HPDE6-E6E7 (cell line): ENCODE results near the gene C1orf105.

ENCODE experiments used
- DNase-seq: peaks from one replicate; pipeline ENCODE4 v3.0.0; 2011; ENCODE audit warnings: missing footprints; ENCODE audit errors: extremely low spot score

Gene C1orf105

GRCh38 chr1:172457479-172458130 is 37.1 kb downstream of the C1orf105 start:
- no peak for DNase-seq

DNA sequence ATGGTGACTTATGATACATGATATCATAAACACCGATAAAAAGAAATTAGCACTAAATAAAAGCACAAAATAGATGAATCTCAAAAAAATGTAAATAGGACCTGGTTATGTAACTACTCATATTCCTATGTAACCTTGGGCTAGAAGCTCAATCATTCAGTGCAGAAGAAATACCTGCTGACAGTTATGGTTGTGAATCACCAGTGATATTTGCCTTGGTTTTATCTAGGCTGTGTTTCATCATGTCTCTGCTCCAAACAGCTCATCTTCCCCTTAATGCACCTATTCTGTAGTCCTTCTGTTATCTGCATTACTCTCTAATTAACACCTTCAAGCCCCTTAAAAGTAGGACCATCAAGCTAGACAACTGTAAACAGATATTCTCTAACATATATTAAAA is 39.7 kb downstream of the C1orf105 start:
- DNase-seq, result peak; percentile 46

GRCh38 chr1:172460887-172461315 is 40.4 kb downstream of the C1orf105 start:
- DNase-seq, result no peak

DNA sequence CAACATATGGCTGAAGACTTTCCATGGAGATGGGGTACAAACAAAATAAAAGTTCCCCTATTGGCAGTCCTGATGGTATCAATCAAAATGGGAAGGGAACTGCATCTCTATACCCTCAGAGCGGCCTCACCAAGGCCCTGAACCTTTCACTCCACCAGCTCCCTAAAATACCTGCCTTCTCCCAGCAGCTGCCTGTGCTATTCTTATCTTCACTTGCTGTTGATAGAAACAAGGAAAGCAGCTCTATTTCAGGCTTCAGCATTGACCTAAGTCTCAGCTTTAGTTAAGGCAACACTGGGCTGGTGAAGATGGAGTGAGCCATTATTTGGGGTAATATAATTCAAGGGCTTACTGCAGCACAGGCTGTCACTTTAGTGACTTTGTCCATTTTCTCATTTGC is 45.1 kb downstream of the C1orf105 start:
- DNase-seq, result no peak

DNA sequence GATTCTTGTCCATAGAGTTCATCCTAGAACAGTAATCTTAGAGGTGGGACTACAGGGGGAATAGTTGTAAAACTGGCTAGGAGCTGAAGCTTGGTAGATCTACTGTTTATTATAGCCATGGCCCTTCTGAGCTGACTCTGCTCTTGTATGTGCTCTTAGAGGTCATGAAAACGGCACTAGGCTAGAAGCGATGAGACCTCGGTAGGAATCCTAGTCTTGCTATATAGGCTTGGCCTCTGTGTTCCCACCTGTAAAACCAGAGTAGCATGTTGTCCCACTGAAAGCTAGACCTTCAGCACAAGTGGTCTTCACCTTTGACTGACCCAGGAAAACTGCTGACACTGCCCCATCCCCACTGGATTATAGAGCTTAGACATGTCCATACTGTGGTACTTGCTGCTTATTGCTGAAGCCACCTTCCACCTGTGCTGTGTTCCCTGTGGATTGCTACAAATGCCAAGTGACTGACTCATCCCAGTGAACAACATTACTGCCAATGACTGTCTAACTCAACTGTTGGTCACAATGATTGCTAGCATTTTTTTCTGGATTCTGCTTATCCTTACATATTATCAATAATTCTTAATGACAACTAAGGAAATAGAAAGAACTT is 46.4 kb downstream of the C1orf105 start:
- peak; percentile 26 for DNase-seq

DNA sequence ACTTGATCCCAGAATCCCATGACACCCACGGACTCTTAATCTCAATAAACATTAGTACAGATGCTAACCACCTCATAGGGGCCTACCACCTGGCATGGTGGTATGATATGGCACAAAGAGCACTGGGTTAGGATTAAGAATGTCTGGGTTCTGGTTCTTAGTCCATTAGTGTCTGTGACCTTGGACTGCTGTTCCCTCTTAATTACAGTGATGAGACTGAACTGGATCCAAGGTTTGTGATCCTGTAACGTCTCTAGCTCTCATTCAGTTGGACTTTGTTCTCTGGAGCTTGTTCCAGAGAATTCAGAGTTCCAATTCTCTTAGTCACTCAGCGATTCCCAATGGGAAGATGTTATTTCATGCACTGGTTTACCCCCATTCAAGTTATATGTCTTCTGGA is 47.0 kb downstream of the C1orf105 start:
- DNase-seq, result no peak

GRCh38 chr1:172468296-172468695 is 47.8 kb downstream of the C1orf105 start:
- no peak for DNase-seq

DNA sequence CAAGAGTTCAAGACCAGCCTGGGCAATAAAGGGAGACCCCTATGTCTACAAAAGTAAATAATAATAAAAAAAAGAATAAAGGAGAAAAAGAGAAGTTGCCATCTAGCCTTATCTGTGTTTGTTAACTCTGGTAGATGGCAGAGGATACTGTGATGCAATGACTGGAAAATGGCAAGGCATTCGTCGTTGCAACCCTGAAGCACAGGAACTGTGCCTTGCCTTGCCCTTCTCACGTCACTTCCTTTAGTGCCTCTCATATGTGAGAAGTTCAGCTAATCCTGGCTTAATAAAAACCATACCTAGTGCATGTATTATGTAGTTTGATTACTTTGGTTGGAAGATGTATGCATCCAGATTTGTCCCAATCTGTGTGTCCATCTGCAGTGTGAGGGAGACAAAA is 49.2 kb downstream of the C1orf105 start:
- DNase-seq, result no peak

DNA sequence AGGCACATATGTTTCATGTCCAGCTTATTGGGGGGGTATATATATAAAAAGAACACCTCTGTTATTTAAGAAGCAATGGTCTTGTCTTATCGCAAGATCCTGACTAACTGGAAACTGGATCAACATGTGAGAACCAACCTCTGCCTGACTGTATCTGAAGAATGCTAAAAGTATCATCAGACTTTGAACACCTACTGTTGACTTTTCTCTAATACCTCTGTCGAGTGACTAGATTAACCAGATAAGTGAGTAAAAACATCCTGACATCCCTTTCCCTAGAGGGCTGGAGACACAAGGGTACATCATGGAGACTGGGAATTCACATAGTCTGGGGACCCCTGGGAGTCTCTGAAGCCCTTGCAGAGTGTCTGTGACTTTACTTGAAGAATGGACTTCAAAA is 49.7 kb downstream of the C1orf105 start:
- DNase-seq, result no peak

DNA sequence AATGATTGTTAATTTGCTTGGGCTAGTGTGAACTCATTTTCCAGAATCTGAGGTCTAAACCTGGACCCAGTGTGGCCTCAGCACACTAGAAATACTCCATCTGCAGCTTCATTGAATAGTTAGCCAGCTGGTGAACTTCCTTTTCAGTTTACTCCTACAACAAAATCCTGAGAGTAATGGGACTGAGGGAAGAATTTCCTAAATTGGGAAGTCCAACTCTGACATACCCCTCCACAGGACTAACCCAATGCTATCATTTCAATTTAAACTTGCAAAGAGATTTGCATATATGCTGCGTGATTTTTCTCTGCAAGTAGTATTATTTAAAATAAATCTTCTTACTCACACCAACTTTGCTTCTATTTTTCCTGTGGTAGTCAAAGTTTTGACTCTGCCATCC is 51.2 kb downstream of the C1orf105 start:
- DNase-seq, result no peak

GRCh38 chr1:172472495-172472894 is 52.0 kb downstream of the C1orf105 start:
- DNase-seq, result no peak

DNA sequence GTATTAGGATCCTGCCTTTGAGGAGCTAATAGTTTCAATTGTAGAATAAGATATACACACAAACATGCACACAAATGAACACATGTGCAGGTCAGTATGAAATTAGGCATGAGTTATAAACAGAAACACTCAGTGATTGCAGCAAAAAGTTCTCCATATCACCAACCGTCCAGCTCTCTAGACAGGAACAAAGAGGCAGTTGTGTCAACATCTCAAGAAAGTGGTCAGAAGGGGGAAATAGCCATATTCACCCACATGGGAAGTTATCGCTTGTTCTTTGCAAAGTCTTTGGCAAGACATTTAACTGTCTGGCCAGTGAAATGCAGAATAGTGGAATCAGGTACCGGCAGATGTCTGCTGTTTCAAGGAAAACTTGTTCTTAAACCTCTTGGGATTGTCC is 52.8 kb downstream of the C1orf105 start:
- no peak for DNase-seq

- no peak for DNase-seq
These were observed 53.4 kb downstream of the C1orf105 start for GRCh38 chr1:172473842-172474241.

DNA sequence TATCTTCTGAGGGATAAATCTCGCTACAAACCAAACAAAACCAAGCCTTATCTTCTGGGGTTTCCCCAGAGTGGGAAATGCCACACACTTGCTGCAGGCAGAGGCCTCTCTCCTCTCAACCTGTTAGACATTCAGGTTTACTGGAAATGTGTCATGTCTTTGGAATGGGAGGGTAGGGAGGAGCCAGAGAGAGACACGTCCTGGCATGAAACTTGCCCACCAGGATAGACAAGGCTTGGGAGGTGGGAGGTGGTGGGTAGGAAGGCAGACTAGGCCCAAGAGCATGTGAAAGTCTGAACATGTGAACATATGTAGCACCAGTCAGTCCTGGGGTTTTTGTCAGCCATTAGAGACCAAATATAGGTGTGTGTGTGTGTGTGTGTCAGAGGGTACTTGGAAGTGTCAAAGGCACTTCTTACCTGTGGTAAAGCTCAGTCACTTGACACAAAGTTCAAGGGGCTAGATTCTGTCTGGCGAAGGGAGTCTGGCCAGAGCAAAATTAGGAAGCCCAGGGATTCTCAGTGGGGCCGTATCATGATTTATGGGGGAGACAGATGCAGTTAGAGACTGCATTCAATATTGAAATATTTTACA is 55.8 kb downstream of the C1orf105 start:
- peak; percentile 81 for DNase-seq

- DNase-seq, result no peak
These were observed 56.7 kb downstream of the C1orf105 start for GRCh38 chr1:172477216-172477615.

- DNase-seq, result no peak
These were observed 57.3 kb downstream of the C1orf105 start for GRCh38 chr1:172477741-172478140.

GRCh38 chr1:172478485-172478884 is 58.0 kb downstream of the C1orf105 start:
- DNase-seq, result no peak

- DNase-seq, result no peak
These were observed 59.9 kb downstream of the C1orf105 start for GRCh38 chr1:172480431-172480830.

GRCh38 chr1:172482044-172482443 is 61.6 kb downstream of the C1orf105 start:
- no peak for DNase-seq

DNA sequence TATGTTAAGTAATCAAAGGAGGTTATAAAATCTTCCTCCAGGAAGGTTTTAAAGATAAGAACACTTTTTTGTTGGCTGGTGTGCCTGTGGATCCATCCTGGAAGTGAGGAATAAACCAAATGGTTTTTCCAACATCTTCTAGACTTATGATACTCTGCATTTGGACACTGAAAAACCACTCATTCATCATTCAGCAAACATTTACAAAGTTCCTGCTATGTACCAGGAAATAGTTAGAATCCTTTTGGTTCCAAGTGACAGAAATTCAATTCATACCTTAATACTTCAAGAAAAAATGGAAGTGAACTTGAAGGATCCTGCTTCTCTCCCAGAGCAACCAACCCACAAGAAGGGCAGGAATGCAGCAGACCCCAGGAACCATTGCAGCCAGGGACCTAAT is 63.0 kb downstream of the C1orf105 start:
- no peak for DNase-seq

DNA sequence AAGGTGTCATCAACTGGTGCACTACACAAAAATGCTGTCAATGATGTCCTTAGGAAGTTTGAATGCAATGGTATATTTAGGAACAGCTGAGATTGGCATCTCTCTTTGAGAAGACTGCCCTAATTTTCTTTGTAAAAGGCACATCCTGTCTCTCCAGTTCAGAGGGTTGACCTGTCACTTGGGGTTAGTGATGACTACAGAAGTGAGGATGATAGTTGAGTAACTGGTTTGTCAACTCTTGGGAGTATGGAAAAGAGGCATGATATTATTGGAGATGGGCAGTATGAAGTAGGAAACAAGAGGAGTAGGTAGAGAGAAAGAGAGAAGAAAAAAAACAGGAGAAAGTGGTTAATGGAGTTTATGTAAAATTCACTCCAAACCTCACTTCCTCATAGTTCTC is 63.8 kb downstream of the C1orf105 start:
- DNase-seq, result peak; percentile 29

GRCh38 chr1:172485626-172486025 is 65.1 kb downstream of the C1orf105 start:
- no peak for DNase-seq

GRCh38 chr1:172486805-172487454 is 66.4 kb downstream of the C1orf105 start:
- DNase-seq, result no peak
